ENCODE measurements around the gene LRIG2. TPM values are rescaled to one million over a fixed set of nuclear protein-coding genes. Genes with fewer than 3 reads are reported as not detected.
A peak's percentile ranks its signal among the peaks of the same experiment; 100 is the strongest.
"Not testable (repeated sequence)": the region's sequence is repeated elsewhere in the genome, so short reads cannot be mapped to it uniquely, and the experiment has no call there.

Gene LRIG2
- total RNA-seq, result 10 to 100 TPM; 13.7 to 15.6 TPM

- DNase-seq, result peak; percentile 99
- CTCF ChIA-PET, result interaction anchor here (0.6 to 4.7 kb wide), 94 partner anchors 9 to 808 kb away, joined by 3 to 67 read pairs (median 4); partner anchors contain the start of genes PHTF1, PPM1J, RSBN1 and SLC16A1
- no peaks in the 10 kb centered on the region for H3K27me3 Mint-ChIP-seq (ENCODE audit: low read depth)
- peaks cover 12% of the 10 kb centered on the region for H3K36me3 Mint-ChIP-seq (ENCODE audit: low read depth)
- H3K9me3 Mint-ChIP-seq (ENCODE audit: insufficient read depth), result no peaks in the 10 kb centered on the region
- peaks cover 33% of the 10 kb centered on the region for H3K4me1 Mint-ChIP-seq (ENCODE audit: low read depth)
- peak; percentile 98 for ATAC-seq
- H3K4me3 Mint-ChIP-seq, result peak within 1 kb of the TSS; percentile 98
- peak within 1 kb of the TSS; percentile 93 for H3K27ac Mint-ChIP-seq
- POLR2A ChIA-PET, result interaction anchor here (0.6 to 2.2 kb wide), 8 partner anchors 19 to 1679 kb away, joined by 3 to 14 read pairs (median 4); partner anchors contain the start of genes SLC16A1 and ST7L
These were observed at the start of gene LRIG2 for GRCh38 chr1:113072757-113073478. Gene LRIG2, plus strand, starts transcription at chr1:113073198. Its CDS starts 209 bp downstream, at chr1:113073407.

DNA sequence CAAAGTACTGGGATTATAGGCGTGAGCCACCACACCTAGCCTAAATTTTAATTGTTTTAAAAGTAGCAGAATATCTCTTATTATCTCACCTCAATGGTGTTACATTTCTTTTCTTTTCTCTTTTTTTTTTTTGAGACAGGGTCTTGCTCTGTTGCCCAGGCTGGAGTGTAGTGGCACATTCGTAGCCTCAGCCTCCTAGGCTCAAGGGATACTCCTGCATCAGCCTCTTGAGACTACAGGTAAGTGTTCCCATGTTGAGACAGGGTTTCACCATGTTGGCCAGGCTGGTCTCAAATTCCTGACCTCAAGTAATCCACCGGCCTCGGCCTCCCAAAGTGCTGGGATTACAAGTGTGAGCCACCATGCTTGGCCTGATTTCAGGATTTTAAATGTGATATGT is 49.7 kb upstream of the LRIG2 start:
- CTCF ChIA-PET; H3K4me1 Mint-ChIP-seq (ENCODE audit: low read depth); DNase-seq; H3K36me3 Mint-ChIP-seq (ENCODE audit: low read depth); H3K9me3 Mint-ChIP-seq (ENCODE audit: insufficient read depth); H3K27me3 Mint-ChIP-seq (ENCODE audit: low read depth); H3K4me3 Mint-ChIP-seq; POLR2A ChIA-PET; ATAC-seq; H3K27ac Mint-ChIP-seq: not testable (repeated sequence)

GRCh38 chr1:113027007-113027406 is 46.0 kb upstream of the LRIG2 start:
- Mint-ChIP-seq H3K4me1 (ENCODE audit: low read depth) (peaks cover 7% of the 10 kb centered on the region), H3K27me3 (ENCODE audit: low read depth) (no peaks in the 10 kb centered on the region), H3K9me3 (ENCODE audit: insufficient read depth) (no peaks in the 10 kb centered on the region), H3K36me3 (ENCODE audit: low read depth) (peaks cover 4% of the 10 kb centered on the region), H3K27ac (no peak overlapping the region), H3K4me3 (no peak overlapping the region)
- POLR2A ChIA-PET, result no interaction called here
- CTCF ChIA-PET, result interaction anchor here (1.1 to 2.3 kb wide), 2 partner anchors 14 to 46 kb away, joined by 4 to 8 read pairs; partner anchors contain the start of gene LRIG2
- ATAC-seq (no peak), DNase-seq (no peak)

- Mint-ChIP-seq H3K27ac (no peak overlapping the region), H3K9me3 (ENCODE audit: insufficient read depth) (no peaks in the 10 kb centered on the region), H3K27me3 (ENCODE audit: low read depth) (no peaks in the 10 kb centered on the region), H3K4me1 (ENCODE audit: low read depth) (peaks cover 7% of the 10 kb centered on the region), H3K4me3 (no peak overlapping the region), H3K36me3 (ENCODE audit: low read depth) (peaks cover 4% of the 10 kb centered on the region)
- ChIA-PET CTCF (interaction anchor here (1.1 to 2.3 kb wide), 2 partner anchors 14 to 45 kb away, joined by 4 to 8 read pairs; partner anchors contain the start of gene LRIG2), POLR2A (no interaction called here)
- ATAC-seq, result no peak
- DNase-seq, result no peak
These were observed 45.5 kb upstream of the LRIG2 start for GRCh38 chr1:113027449-113027848.

DNA sequence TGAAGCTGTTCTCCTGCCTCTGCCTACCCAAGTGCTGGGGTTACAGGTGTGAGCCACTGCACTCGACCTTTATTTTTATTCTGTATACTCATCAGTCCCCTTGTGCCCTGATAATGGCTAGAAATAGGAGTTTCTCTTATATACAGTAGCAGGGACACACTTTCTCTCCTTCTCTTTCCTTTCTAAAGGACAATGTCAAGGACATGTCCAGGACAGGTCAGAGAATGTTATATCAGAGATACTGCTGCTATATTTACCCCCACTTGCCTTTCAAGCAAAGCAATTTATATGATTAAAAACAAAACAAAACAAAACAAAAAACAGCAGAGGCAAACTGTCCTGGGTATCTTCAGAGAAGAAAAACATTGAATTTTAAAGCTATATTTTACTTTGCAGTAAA is 43.2 kb upstream of the LRIG2 start:
- no peaks in the 10 kb centered on the region for H3K36me3 Mint-ChIP-seq (ENCODE audit: low read depth)
- CTCF ChIA-PET, result no interaction called here
- no peaks in the 10 kb centered on the region for H3K9me3 Mint-ChIP-seq (ENCODE audit: insufficient read depth)
- H3K27me3 Mint-ChIP-seq (ENCODE audit: low read depth), result no peaks in the 10 kb centered on the region
- POLR2A ChIA-PET, result no interaction called here
- H3K4me1 Mint-ChIP-seq (ENCODE audit: low read depth), result peaks cover 7% of the 10 kb centered on the region
- no peak overlapping the region for H3K4me3 Mint-ChIP-seq
- no peak for ATAC-seq
- no peak overlapping the region for H3K27ac Mint-ChIP-seq
- no peak for DNase-seq

DNA sequence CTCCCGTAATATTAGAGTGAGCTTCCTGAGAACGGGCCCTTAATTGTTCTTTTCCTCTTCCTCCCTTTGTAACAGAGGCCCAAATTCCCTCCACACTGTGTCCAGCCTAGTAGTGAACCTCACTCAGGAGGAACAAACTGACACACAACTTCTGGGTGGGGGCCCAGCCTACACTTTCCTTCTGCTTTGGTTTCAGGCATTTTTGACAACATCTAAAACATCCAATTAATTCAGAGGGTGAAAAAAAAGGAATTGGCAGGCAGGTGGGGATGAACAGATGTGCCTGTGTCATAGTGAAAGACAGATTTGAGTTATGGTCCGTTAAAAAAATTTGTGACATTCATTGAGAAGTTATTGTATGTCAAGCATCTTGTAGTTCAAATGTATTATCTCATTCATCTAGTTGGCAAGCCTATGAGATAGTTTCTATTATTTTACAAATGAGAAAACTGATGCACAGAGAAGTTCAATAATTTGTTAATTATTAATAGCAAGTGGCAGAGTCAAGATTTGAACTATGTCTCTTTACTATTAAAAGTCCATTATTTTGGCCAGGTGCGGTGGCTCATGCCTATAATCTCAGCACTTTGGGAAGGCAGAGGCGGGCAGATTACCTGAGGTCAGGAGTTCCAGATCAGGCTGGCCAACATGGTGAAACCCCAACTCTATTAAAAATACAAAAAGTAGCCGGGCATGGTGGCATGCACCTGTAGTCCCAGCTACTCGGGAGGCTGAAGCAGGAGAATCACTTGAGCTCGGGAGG is 41.6 kb upstream of the LRIG2 start:
- CTCF ChIA-PET, result interaction anchor here (0.7 to 1.0 kb wide), 2 partner anchors 41 to 611 kb away, joined by 3 read pairs; no protein-coding TSS in a partner anchor
- no peaks in the 10 kb centered on the region for H3K27me3 Mint-ChIP-seq (ENCODE audit: low read depth)
- no peak for ATAC-seq

GRCh38 chr1:113035086-113035485 is 37.9 kb upstream of the LRIG2 start:
- ATAC-seq (no peak), DNase-seq (no peak)
- no peak overlapping the region for H3K4me3 Mint-ChIP-seq
- no peaks in the 10 kb centered on the region for H3K27me3 Mint-ChIP-seq (ENCODE audit: low read depth)
- H3K4me1 Mint-ChIP-seq (ENCODE audit: low read depth), result no peaks in the 10 kb centered on the region
- no peak overlapping the region for H3K27ac Mint-ChIP-seq
- H3K36me3 Mint-ChIP-seq (ENCODE audit: low read depth), result no peaks in the 10 kb centered on the region
- H3K9me3 Mint-ChIP-seq (ENCODE audit: insufficient read depth), result no peaks in the 10 kb centered on the region
- POLR2A ChIA-PET, result no interaction called here
- CTCF ChIA-PET, result interaction anchor here (0.6 to 1.4 kb wide), 2 partner anchors 37 to 226 kb away, joined by 3 to 4 read pairs; partner anchors contain the start of gene LRIG2

More for the DNA sequence above, 41.6 kb upstream of the LRIG2 start:
- H3K27ac Mint-ChIP-seq, result no peak overlapping the region
- H3K4me3 Mint-ChIP-seq, result no peak overlapping the region
- no peak for DNase-seq
- H3K36me3 Mint-ChIP-seq (ENCODE audit: low read depth), result no peaks in the 10 kb centered on the region
- POLR2A ChIA-PET, result no interaction called here
- H3K9me3 Mint-ChIP-seq (ENCODE audit: insufficient read depth), result no peaks in the 10 kb centered on the region
- peaks cover 7% of the 10 kb centered on the region for H3K4me1 Mint-ChIP-seq (ENCODE audit: low read depth)

GRCh38 chr1:113036639-113037321 is 36.2 kb upstream of the LRIG2 start:
- DNase-seq (no peak), ATAC-seq (no peak)
- ChIA-PET CTCF (no interaction called here), POLR2A (no interaction called here)
- Mint-ChIP-seq H3K9me3 (ENCODE audit: insufficient read depth) (no peaks in the 10 kb centered on the region), H3K27ac (no peak overlapping the region), H3K4me3 (no peak overlapping the region), H3K36me3 (ENCODE audit: low read depth) (no peaks in the 10 kb centered on the region), H3K4me1 (ENCODE audit: low read depth) (peaks cover 2% of the 10 kb centered on the region), H3K27me3 (ENCODE audit: low read depth) (no peaks in the 10 kb centered on the region)

DNA sequence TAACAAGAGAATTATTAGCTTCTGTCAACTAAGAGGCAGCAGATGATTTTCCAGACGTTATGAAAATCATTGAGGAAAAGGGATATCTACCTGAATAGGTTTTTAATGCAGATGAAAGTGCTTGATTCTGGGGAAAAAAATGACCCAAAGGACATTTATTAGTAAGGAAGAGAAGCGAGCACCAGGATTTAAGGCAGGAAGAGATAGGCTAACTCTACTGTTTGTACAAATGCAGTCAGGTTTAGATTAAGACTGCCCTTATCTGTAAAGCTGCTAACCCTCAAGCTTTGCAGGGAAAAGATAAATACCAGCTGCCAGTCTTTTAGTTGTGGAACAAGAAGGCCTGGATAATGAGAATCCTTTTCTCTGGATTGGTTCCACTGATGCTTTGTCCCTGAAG is 33.0 kb upstream of the LRIG2 start:
- Mint-ChIP-seq H3K4me1 (ENCODE audit: low read depth) (peaks cover 22% of the 10 kb centered on the region), H3K4me3 (no peak overlapping the region), H3K27ac (no peak overlapping the region), H3K9me3 (ENCODE audit: insufficient read depth) (no peaks in the 10 kb centered on the region), H3K36me3 (ENCODE audit: low read depth) (no peaks in the 10 kb centered on the region), H3K27me3 (ENCODE audit: low read depth) (no peaks in the 10 kb centered on the region)
- POLR2A ChIA-PET, result no interaction called here
- CTCF ChIA-PET, result interaction anchor here (1.2 to 5.1 kb wide), 3 partner anchors 33 to 324 kb away, joined by 4 to 29 read pairs (median 15); partner anchors contain the start of genes LRIG2, PPM1J and SLC16A1
- DNase-seq, result no peak
- ATAC-seq, result no peak

GRCh38 chr1:113040718-113041412 is 32.1 kb upstream of the LRIG2 start:
- no peaks in the 10 kb centered on the region for H3K9me3 Mint-ChIP-seq (ENCODE audit: insufficient read depth)
- ChIA-PET CTCF (interaction anchor here (0.7 to 5.1 kb wide), 8 partner anchors 8 to 325 kb away, joined by 3 to 29 read pairs (median 8); partner anchors contain the start of genes LRIG2, PPM1J and SLC16A1), POLR2A (interaction anchor here (1.0 kb wide), 1 partner anchor 159 kb away, joined by 3 read pairs; no protein-coding TSS in a partner anchor)
- ATAC-seq, result no peak
- no peak overlapping the region for H3K4me3 Mint-ChIP-seq
- H3K27ac Mint-ChIP-seq, result no peak overlapping the region
- peaks cover 28% of the 10 kb centered on the region for H3K4me1 Mint-ChIP-seq (ENCODE audit: low read depth)
- no peaks in the 10 kb centered on the region for H3K36me3 Mint-ChIP-seq (ENCODE audit: low read depth)
- DNase-seq, result no peak
- no peaks in the 10 kb centered on the region for H3K27me3 Mint-ChIP-seq (ENCODE audit: low read depth)

Data from activated CD8-positive, alpha-beta T cell treated with anti-CD3 and anti-CD28 coated beads, Interleukin-2, amount 10 ng/mL, durations not matched to agents 7 days and 5 days (primary cell).